ENCODE data around the gene FSTL1.

GRCh38 chr3:120348065-120348990, 102.5 kb downstream of the FSTL1 start:
- TF ChIP-seq SIN3A (IDR thresholded peaks at IDR 0.05; ENCODE audit: low read depth) (no peak), CTCF (IDR thresholded peaks at IDR 0.05 in 2 of 3, conservative IDR thresholded peaks at IDR 0.05 in 1 of 3; ENCODE audit: borderline replicate concordance in 1 of 3, insufficient read depth in 1 of 3, low read depth in 2 of 3, low read length in 2 of 3) (no peak), YY1 (IDR thresholded peaks at IDR 0.05; ENCODE audit: extremely low read depth, insufficient replicate concordance, low read depth, low read length) (no peak), MAX (IDR thresholded peaks at IDR 0.05) (no peak), POLR2AphosphoS5 (IDR thresholded peaks at IDR 0.05; ENCODE audit: low read depth, low read length) (no peak), REST (IDR thresholded peaks at IDR 0.05; ENCODE audit: low read depth) (no peak), POLR2A (IDR thresholded peaks at IDR 0.05; ENCODE audit: borderline replicate concordance, extremely low read depth, insufficient read depth, insufficient read length) (no peak)

Data from HCT116 (cell line).